Measurements from ENCODE around the gene ADTRP.

The ADTRP gene

GRCh38 chr6:11705483-11705882 lies 73.1 kb downstream of the ADTRP start:
- no peak for TF ChIP-seq CTCF (IDR thresholded peaks at IDR 0.05; ENCODE audit: low read depth, low read length)
- no peak for DNase-seq (ENCODE audit: extremely low read depth, low read depth)

GRCh38 chr6:11705069-11705468 lies 73.5 kb downstream of the ADTRP start:
- DNase-seq (ENCODE audit: extremely low read depth, low read depth) = no peak
- TF ChIP-seq CTCF (IDR thresholded peaks at IDR 0.05; ENCODE audit: low read depth, low read length) = no peak

GRCh38 chr6:11703725-11704124 lies 74.9 kb downstream of the ADTRP start:
- TF ChIP-seq CTCF (IDR thresholded peaks at IDR 0.05; ENCODE audit: low read depth, low read length) = no peak
- DNase-seq (ENCODE audit: extremely low read depth, low read depth) = no peak

- DNase-seq (ENCODE audit: extremely low read depth, low read depth) = no peak
- TF ChIP-seq CTCF (IDR thresholded peaks at IDR 0.05; ENCODE audit: low read depth, low read length) = no peak
These were observed 76.0 kb downstream of the ADTRP start for GRCh38 chr6:11702500-11703130.

- no peak for DNase-seq (ENCODE audit: extremely low read depth, low read depth)
- no peak for TF ChIP-seq CTCF (IDR thresholded peaks at IDR 0.05; ENCODE audit: low read depth, low read length)
These were observed 76.5 kb downstream of the ADTRP start for GRCh38 chr6:11702089-11702488.

- TF ChIP-seq CTCF (IDR thresholded peaks at IDR 0.05; ENCODE audit: low read depth, low read length) = no peak
- no peak for DNase-seq (ENCODE audit: extremely low read depth, low read depth)
These were observed 77.0 kb downstream of the ADTRP start for GRCh38 chr6:11701573-11701972.

- peak; percentile 27 for DNase-seq (ENCODE audit: extremely low read depth, low read depth)
These were observed 78.4 kb downstream of the ADTRP start for GRCh38 chr6:11700118-11700718.

More at GRCh38 chr6:11700118-11700718, 78.4 kb downstream of the ADTRP start:
- TF ChIP-seq CTCF (IDR thresholded peaks at IDR 0.05; ENCODE audit: low read depth, low read length) = peak; percentile 44
